DOHH2 (cell line): ENCODE results near the gene ARL6IP4.

Experiments
- H3F3A ChIP-seq: fragments of 200-600 bp; sonication (generic), shearing (Covaris generic); 2 replicates; pipeline ENCODE4 v1.6.0; 2016; ENCODE audit warnings: antibody characterized with exemption, mild to moderate bottlenecking; ENCODE audit not compliant: control insufficient read depth, insufficient read depth
- H3K27ac ChIP-seq: fragments of 200-600 bp; sonication (generic); 2 replicates; pipeline ENCODE4 v1.5.1; 2014; ENCODE audit warnings: low read depth, mild to moderate bottlenecking, low read length, moderate library complexity
- H3K27me3 ChIP-seq: fragments of 200-600 bp; sonication (generic); 2 replicates; pipeline ENCODE4 v1.6.1; 2014; ENCODE audit warnings: mild to moderate bottlenecking, low read length, mixed read lengths; ENCODE audit not compliant: control insufficient read depth
- H3K36me3 ChIP-seq: fragments of 200-600 bp; sonication (generic); 2 replicates; pipeline ENCODE4 v1.6.1; 2014; ENCODE audit warnings: mild to moderate bottlenecking, low read length, moderate library complexity, mixed read lengths; ENCODE audit not compliant: control insufficient read depth
- H3K4me1 ChIP-seq: fragments of 200-600 bp; sonication (generic); 2 replicates; pipeline ENCODE4 v1.6.1; 2014; ENCODE audit warnings: mild to moderate bottlenecking, low read length, mixed read lengths; ENCODE audit not compliant: control insufficient read depth
- H3K4me2 ChIP-seq: fragments of 200-600 bp; sonication (generic); 2 replicates; pipeline ENCODE4 v1.6.0; 2014; ENCODE audit warnings: mild to moderate bottlenecking, low read length, moderate library complexity
- H3K4me3 ChIP-seq: fragments of 200-600 bp; sonication (generic); 2 replicates; pipeline ENCODE4 v1.5.1; 2014; ENCODE audit warnings: mild to moderate bottlenecking, low read length, mixed read lengths
- H3K79me2 ChIP-seq: fragments of 200-600 bp; sonication (generic); 2 replicates; pipeline ENCODE4 v1.6.1; 2014; ENCODE audit warnings: mild to moderate bottlenecking, low read length, mixed read lengths; ENCODE audit not compliant: control insufficient read depth
- H3K9me2 ChIP-seq: fragments of 200-600 bp; sonication (generic); replicated peaks from 2 replicates; pipeline ENCODE4 v1.6.1; 2014; ENCODE audit warnings: mild to moderate bottlenecking, low read length, mixed read lengths; ENCODE audit not compliant: control insufficient read depth
- H3K9me3 ChIP-seq: fragments of 200-600 bp; sonication (generic); 2 replicates; pipeline ENCODE4 v1.6.1; 2014; ENCODE audit warnings: antibody characterized with exemption, low read length, mixed read lengths; ENCODE audit not compliant: control insufficient read depth, insufficient read depth
- H4K20me1 ChIP-seq: fragments of 200-600 bp; sonication (generic); 2 replicates; pipeline ENCODE4 v1.6.0; 2014; ENCODE audit warnings: low read depth, mild to moderate bottlenecking, antibody characterized with exemption, low read length, moderate library complexity; ENCODE audit not compliant: control insufficient read depth, insufficient read depth
- CTCF ChIP-seq: fragments of 200-600 bp; sonication (generic); IDR thresholded peaks from one replicate; pipeline ENCODE4 v1.5.1; 2014; ENCODE audit warnings: antibody characterized with exemption, mild to moderate bottlenecking, low read depth, low read length; ENCODE audit not compliant: poor library complexity, severe bottlenecking
- EZH2phosphoT487 ChIP-seq: fragments of 200-600 bp; sonication (generic); IDR thresholded peaks from 2 replicates; pipeline ENCODE4 v1.6.1; 2017; ENCODE audit warnings: borderline replicate concordance, mild to moderate bottlenecking, antibody characterized with exemption, low read length, moderate library complexity, mixed read lengths

Gene ARL6IP4

GRCh38 chr12:123029550-123029949 is 49.1 kb downstream of the ARL6IP4 start:
- no peaks in the 10 kb centered on the region for H3F3A ChIP-seq
- no peak overlapping the region for H3K27ac ChIP-seq
- no peaks in the 10 kb centered on the region for H3K36me3 ChIP-seq
- H3K4me1 ChIP-seq, result no peaks in the 10 kb centered on the region
- H3K79me2 ChIP-seq, result no peaks in the 10 kb centered on the region
- H3K4me2 ChIP-seq, result no peak overlapping the region
- no peaks in the 10 kb centered on the region for H3K9me3 ChIP-seq
- no peak overlapping the region for H3K4me3 ChIP-seq
- TF ChIP-seq CTCF (no peak), EZH2phosphoT487 (no peak)
- no peaks in the 10 kb centered on the region for H4K20me1 ChIP-seq
- H3K27me3 ChIP-seq, result peaks cover 13% of the 10 kb centered on the region; the same call in 1 of the 2 replicates
- H3K9me2 ChIP-seq, result no peaks in the 10 kb centered on the region

GRCh38 chr12:123030686-123031085 is 50.2 kb downstream of the ARL6IP4 start:
- no peak overlapping the region for H3K27ac ChIP-seq
- H3K4me2 ChIP-seq, result no peak overlapping the region
- H3K36me3 ChIP-seq, result no peaks in the 10 kb centered on the region
- no peak overlapping the region for H3K4me3 ChIP-seq
- H3K4me1 ChIP-seq, result no peaks in the 10 kb centered on the region
- H3K27me3 ChIP-seq, result peaks cover 17% of the 10 kb centered on the region; the same call in 1 of the 2 replicates
- no peaks in the 10 kb centered on the region for H3F3A ChIP-seq
- H3K9me3 ChIP-seq, result no peaks in the 10 kb centered on the region
- no peaks in the 10 kb centered on the region for H4K20me1 ChIP-seq
- no peaks in the 10 kb centered on the region for H3K9me2 ChIP-seq
- TF ChIP-seq EZH2phosphoT487 (no peak), CTCF (no peak)
- no peaks in the 10 kb centered on the region for H3K79me2 ChIP-seq

GRCh38 chr12:123031171-123031845 is 50.8 kb downstream of the ARL6IP4 start:
- Histone ChIP-seq H3K27me3 (peaks cover 17% of the 10 kb centered on the region; the same call in 1 of the 2 replicates), H3K27ac (no peak overlapping the region), H3K9me2 (no peaks in the 10 kb centered on the region), H3K4me2 (no peak overlapping the region), H3K36me3 (no peaks in the 10 kb centered on the region), H3K4me1 (no peaks in the 10 kb centered on the region), H3K79me2 (no peaks in the 10 kb centered on the region), H3K4me3 (no peak overlapping the region), H3K9me3 (no peaks in the 10 kb centered on the region), H3F3A (no peaks in the 10 kb centered on the region), H4K20me1 (no peaks in the 10 kb centered on the region)
- TF ChIP-seq CTCF (no peak), EZH2phosphoT487 (no peak)
